ENCODE data around the gene ZNF107. TPM values are rescaled to one million over a fixed set of nuclear protein-coding genes. Genes with fewer than 3 reads are reported as not detected.

The ZNF107 gene
- total RNA-seq = 13.8 TPM

- DNase-seq (ENCODE audit: low spot score) = peak; percentile 95
Observed at GRCh38 chr7:64665980-64666662, at the start of gene ZNF107. Gene ZNF107, plus strand, starts transcription at chr7:64666133. Its CDS starts 150 bp downstream, at chr7:64666283.

GRCh38 chr7:64618785-64619456, 47.0 kb upstream of the ZNF107 start:
- DNase-seq (ENCODE audit: low spot score) = no peak

- no peak for DNase-seq (ENCODE audit: low spot score)
Observed at GRCh38 chr7:64619705-64620104, 46.2 kb upstream of the ZNF107 start.

- no peak for DNase-seq (ENCODE audit: low spot score)
Observed at GRCh38 chr7:64621656-64622055, 44.3 kb upstream of the ZNF107 start.

GRCh38 chr7:64625114-64626082, 40.5 kb upstream of the ZNF107 start:
- DNase-seq (ENCODE audit: low spot score) = no peak

- DNase-seq (ENCODE audit: low spot score) = no peak
Observed at GRCh38 chr7:64626083-64626469, 39.9 kb upstream of the ZNF107 start.

GRCh38 chr7:64626557-64626956, 39.4 kb upstream of the ZNF107 start:
- DNase-seq (ENCODE audit: low spot score) = no peak

GRCh38 chr7:64628192-64628591, 37.7 kb upstream of the ZNF107 start:
- DNase-seq (ENCODE audit: low spot score) = no peak

- DNase-seq (ENCODE audit: low spot score) = no peak
Observed at GRCh38 chr7:64628721-64629120, 37.2 kb upstream of the ZNF107 start.

GRCh38 chr7:64630496-64630895, 35.4 kb upstream of the ZNF107 start:
- no peak for DNase-seq (ENCODE audit: low spot score)

GRCh38 chr7:64632029-64632428, 33.9 kb upstream of the ZNF107 start:
- DNase-seq (ENCODE audit: low spot score) = no peak

GRCh38 chr7:64633401-64633800, 32.5 kb upstream of the ZNF107 start:
- no peak for DNase-seq (ENCODE audit: low spot score)

GRCh38 chr7:64634406-64635062, 31.4 kb upstream of the ZNF107 start:
- no peak for DNase-seq (ENCODE audit: low spot score)

- DNase-seq (ENCODE audit: low spot score) = no peak
Observed at GRCh38 chr7:64636386-64636785, 29.5 kb upstream of the ZNF107 start.

- no peak for DNase-seq (ENCODE audit: low spot score)
Observed at GRCh38 chr7:64637521-64638445, 28.1 kb upstream of the ZNF107 start.

GRCh38 chr7:64638822-64639221, 27.1 kb upstream of the ZNF107 start:
- no peak for DNase-seq (ENCODE audit: low spot score)

GRCh38 chr7:64639267-64640001, 26.5 kb upstream of the ZNF107 start:
- no peak for DNase-seq (ENCODE audit: low spot score)

GRCh38 chr7:64640504-64640903, 25.4 kb upstream of the ZNF107 start:
- DNase-seq (ENCODE audit: low spot score) = no peak

- DNase-seq (ENCODE audit: low spot score) = no peak
Observed at GRCh38 chr7:64642046-64642445, 23.9 kb upstream of the ZNF107 start.

GRCh38 chr7:64642875-64643274, 23.1 kb upstream of the ZNF107 start:
- DNase-seq (ENCODE audit: low spot score) = no peak
